Measurements from ENCODE around the gene FILIP1L.

Gene FILIP1L

GRCh38 chr3:100072326-100073048, 41.8 kb downstream of the FILIP1L start:
- ChIA-PET POLR2A (no interaction called here), CTCF (interaction anchor here (1.4 to 8.5 kb wide), 2 partner anchors 16 to 183 kb away, joined by 3 to 89 read pairs; no protein-coding TSS in a partner anchor)
- H3K27me3 ChIP-seq (replicated peaks in 2 of 5; ENCODE audit: control insufficient read depth in 4 of 5, insufficient read depth in 5 of 5, low read length in 4 of 5), result no peaks in the 10 kb centered on the region
- WGBS (ENCODE audit: insufficient coverage), result 94% methylated on average over 2 of the region's 3 CpGs
- peaks cover 24 to 66% (median 34%) of the 10 kb centered on the region in 4 experiments for H3K4me1 ChIP-seq (ENCODE audit: control extremely low read depth in 1 of 4, control insufficient read depth in 4 of 4, insufficient read depth in 4 of 4, low read length in 3 of 4)
- no peaks in the 10 kb centered on the region for H3K36me3 ChIP-seq (ENCODE audit: control insufficient read depth in 4 of 4, insufficient read depth in 4 of 4, low read length in 3 of 4)
- DNase-seq, result peak; percentile 39 to 92 (median 87)
- H3K27ac ChIP-seq (ENCODE audit: insufficient read depth in 1 of 2, low read depth in 1 of 2, low read length in 2 of 2, poor library complexity in 1 of 2, severe bottlenecking in 2 of 2), result no peak overlapping the region
- H3K9me3 ChIP-seq (ENCODE audit: control extremely low read depth in 1 of 5, control insufficient read depth in 4 of 5, insufficient read depth in 2 of 5, low read depth in 1 of 5, low read length in 4 of 5), result peaks cover 0 to 12% (median 0%) of the 10 kb centered on the region in 5 experiments
- H3K4me3 ChIP-seq (ENCODE audit: control insufficient read depth in 1 of 7, extremely low read depth in 1 of 7, insufficient read depth in 4 of 7, low read depth in 2 of 7, low read length in 6 of 7), result no peak overlapping the region

GRCh38 chr3:100069472-100069871, 44.8 kb downstream of the FILIP1L start:
- POLR2A ChIA-PET, result interaction anchor here (1.1 kb wide), 1 partner anchor 222 kb away, joined by 9 read pairs; no protein-coding TSS in a partner anchor
- DNase-seq, result peak in 2 of 3 donors; percentile 30 to 42

GRCh38 chr3:100068826-100069225, 45.5 kb downstream of the FILIP1L start:
- ChIA-PET CTCF (interaction anchor here (0.7 to 8.5 kb wide), 22 partner anchors 9 to 567 kb away, joined by 3 to 89 read pairs (median 3); no protein-coding TSS in a partner anchor), POLR2A (interaction anchor here (0.7 to 1.1 kb wide), 2 partner anchors 222 to 722 kb away, joined by 3 to 9 read pairs; no protein-coding TSS in a partner anchor)
- WGBS (ENCODE audit: insufficient coverage), result 19% methylated on average over 5 of the region's 5 CpGs
- peak; percentile 85 to 91 (median 90) for DNase-seq
- peak overlapping the region in 2 of 7 experiments; percentile 41 to 63 for H3K4me3 ChIP-seq (ENCODE audit: control insufficient read depth in 1 of 7, extremely low read depth in 1 of 7, insufficient read depth in 4 of 7, low read depth in 2 of 7, low read length in 6 of 7)
- H3K27me3 ChIP-seq (replicated peaks in 2 of 5; ENCODE audit: control insufficient read depth in 4 of 5, insufficient read depth in 5 of 5, low read length in 4 of 5), result no peaks in the 10 kb centered on the region
- H3K27ac ChIP-seq (ENCODE audit: insufficient read depth in 1 of 2, low read depth in 1 of 2, low read length in 2 of 2, poor library complexity in 1 of 2, severe bottlenecking in 2 of 2), result no peak overlapping the region
- H3K36me3 ChIP-seq (ENCODE audit: control insufficient read depth in 4 of 4, insufficient read depth in 4 of 4, low read length in 3 of 4), result no peaks in the 10 kb centered on the region
- peaks cover 0 to 12% (median 0%) of the 10 kb centered on the region in 5 experiments for H3K9me3 ChIP-seq (ENCODE audit: control extremely low read depth in 1 of 5, control insufficient read depth in 4 of 5, insufficient read depth in 2 of 5, low read depth in 1 of 5, low read length in 4 of 5)
- H3K4me1 ChIP-seq (ENCODE audit: control extremely low read depth in 1 of 4, control insufficient read depth in 4 of 4, insufficient read depth in 4 of 4, low read length in 3 of 4), result peaks cover 19 to 32% (median 28%) of the 10 kb centered on the region in 4 experiments

More at GRCh38 chr3:100069472-100069871, 44.8 kb downstream of the FILIP1L start:
- 100% methylated on average over 1 of the region's 3 CpGs for WGBS (ENCODE audit: insufficient coverage)
- Histone ChIP-seq H3K9me3 (ENCODE audit: control extremely low read depth in 1 of 5, control insufficient read depth in 4 of 5, insufficient read depth in 2 of 5, low read depth in 1 of 5, low read length in 4 of 5) (peaks cover 0 to 12% (median 0%) of the 10 kb centered on the region in 5 experiments), H3K4me3 (ENCODE audit: control insufficient read depth in 1 of 7, extremely low read depth in 1 of 7, insufficient read depth in 4 of 7, low read depth in 2 of 7, low read length in 6 of 7) (peak overlapping the region in 2 of 7 experiments; percentile 21 to 26), H3K36me3 (ENCODE audit: control insufficient read depth in 4 of 4, insufficient read depth in 4 of 4, low read length in 3 of 4) (no peaks in the 10 kb centered on the region), H3K4me1 (ENCODE audit: control extremely low read depth in 1 of 4, control insufficient read depth in 4 of 4, insufficient read depth in 4 of 4, low read length in 3 of 4) (peaks cover 24 to 38% (median 33%) of the 10 kb centered on the region in 4 experiments), H3K27me3 (replicated peaks in 2 of 5; ENCODE audit: control insufficient read depth in 4 of 5, insufficient read depth in 5 of 5, low read length in 4 of 5) (no peaks in the 10 kb centered on the region), H3K27ac (ENCODE audit: insufficient read depth in 1 of 2, low read depth in 1 of 2, low read length in 2 of 2, poor library complexity in 1 of 2, severe bottlenecking in 2 of 2) (no peak overlapping the region)
- CTCF ChIA-PET, result interaction anchor here (0.7 to 8.5 kb wide), 17 partner anchors 9 to 226 kb away, joined by 3 to 89 read pairs (median 4); no protein-coding TSS in a partner anchor

- ChIA-PET POLR2A (no interaction called here), CTCF (interaction anchor here (1.0 to 8.5 kb wide), 4 partner anchors 13 to 188 kb away, joined by 3 to 89 read pairs (median 4); no protein-coding TSS in a partner anchor)
- no peak for DNase-seq
- H3K9me3 ChIP-seq (ENCODE audit: control extremely low read depth in 1 of 5, control insufficient read depth in 4 of 5, insufficient read depth in 2 of 5, low read depth in 1 of 5, low read length in 4 of 5), result peaks cover 0 to 12% (median 0%) of the 10 kb centered on the region in 5 experiments
- peaks cover 10 to 19% (median 17%) of the 10 kb centered on the region in 4 experiments for H3K4me1 ChIP-seq (ENCODE audit: control extremely low read depth in 1 of 4, control insufficient read depth in 4 of 4, insufficient read depth in 4 of 4, low read length in 3 of 4)
- H3K27ac ChIP-seq (ENCODE audit: insufficient read depth in 1 of 2, low read depth in 1 of 2, low read length in 2 of 2, poor library complexity in 1 of 2, severe bottlenecking in 2 of 2), result no peak overlapping the region
- no peaks in the 10 kb centered on the region for H3K27me3 ChIP-seq (replicated peaks in 2 of 5; ENCODE audit: control insufficient read depth in 4 of 5, insufficient read depth in 5 of 5, low read length in 4 of 5)
- H3K36me3 ChIP-seq (ENCODE audit: control insufficient read depth in 4 of 4, insufficient read depth in 4 of 4, low read length in 3 of 4), result no peaks in the 10 kb centered on the region
- no peak overlapping the region for H3K4me3 ChIP-seq (ENCODE audit: control insufficient read depth in 1 of 7, extremely low read depth in 1 of 7, insufficient read depth in 4 of 7, low read depth in 2 of 7, low read length in 6 of 7)
Measured at GRCh38 chr3:100067589-100067988, 46.7 kb downstream of the FILIP1L start.

- ChIA-PET POLR2A (no interaction called here), CTCF (interaction anchor here (0.6 to 1.7 kb wide), 5 partner anchors 16 to 248 kb away, joined by 3 to 6 read pairs (median 3); no protein-coding TSS in a partner anchor)
- Histone ChIP-seq H3K4me3 (ENCODE audit: control insufficient read depth in 1 of 7, extremely low read depth in 1 of 7, insufficient read depth in 4 of 7, low read depth in 2 of 7, low read length in 6 of 7) (no peak overlapping the region), H3K27me3 (replicated peaks in 2 of 5; ENCODE audit: control insufficient read depth in 4 of 5, insufficient read depth in 5 of 5, low read length in 4 of 5) (no peaks in the 10 kb centered on the region), H3K27ac (ENCODE audit: insufficient read depth in 1 of 2, low read depth in 1 of 2, low read length in 2 of 2, poor library complexity in 1 of 2, severe bottlenecking in 2 of 2) (no peak overlapping the region), H3K36me3 (ENCODE audit: control insufficient read depth in 4 of 4, insufficient read depth in 4 of 4, low read length in 3 of 4) (no peaks in the 10 kb centered on the region), H3K4me1 (ENCODE audit: control extremely low read depth in 1 of 4, control insufficient read depth in 4 of 4, insufficient read depth in 4 of 4, low read length in 3 of 4) (peaks cover 0 to 7% (median 4%) of the 10 kb centered on the region in 4 experiments), H3K9me3 (ENCODE audit: control extremely low read depth in 1 of 5, control insufficient read depth in 4 of 5, insufficient read depth in 2 of 5, low read depth in 1 of 5, low read length in 4 of 5) (no peaks in the 10 kb centered on the region)
- no peak for DNase-seq
- WGBS (ENCODE audit: insufficient coverage), result 100% methylated on average over 3 of the region's 7 CpGs
Measured at GRCh38 chr3:100063929-100064461, 50.3 kb downstream of the FILIP1L start.

GRCh38 chr3:100062665-100063064, 51.6 kb downstream of the FILIP1L start:
- 88% methylated on average over 4 of the region's 4 CpGs for WGBS (ENCODE audit: insufficient coverage)
- Histone ChIP-seq H3K9me3 (ENCODE audit: control extremely low read depth in 1 of 5, control insufficient read depth in 4 of 5, insufficient read depth in 2 of 5, low read depth in 1 of 5, low read length in 4 of 5) (no peaks in the 10 kb centered on the region), H3K36me3 (ENCODE audit: control insufficient read depth in 4 of 4, insufficient read depth in 4 of 4, low read length in 3 of 4) (no peaks in the 10 kb centered on the region), H3K4me3 (ENCODE audit: control insufficient read depth in 1 of 7, extremely low read depth in 1 of 7, insufficient read depth in 4 of 7, low read depth in 2 of 7, low read length in 6 of 7) (no peak overlapping the region), H3K4me1 (ENCODE audit: control extremely low read depth in 1 of 4, control insufficient read depth in 4 of 4, insufficient read depth in 4 of 4, low read length in 3 of 4) (peaks cover 0 to 7% (median 2%) of the 10 kb centered on the region in 4 experiments), H3K27ac (ENCODE audit: insufficient read depth in 1 of 2, low read depth in 1 of 2, low read length in 2 of 2, poor library complexity in 1 of 2, severe bottlenecking in 2 of 2) (no peak overlapping the region), H3K27me3 (replicated peaks in 2 of 5; ENCODE audit: control insufficient read depth in 4 of 5, insufficient read depth in 5 of 5, low read length in 4 of 5) (no peaks in the 10 kb centered on the region)
- ChIA-PET CTCF (no interaction called here), POLR2A (no interaction called here)
- DNase-seq, result no peak

Data from common myeloid progenitor, CD34-positive (primary cell).